IMR-90 (cell line): ENCODE results near the gene SLC18A2. TPM values are rescaled to one million over a fixed set of nuclear protein-coding genes. Genes with fewer than 3 reads are reported as not detected.

Experiments
- ATAC-seq: fragments of 200-7000 bp; cut with Tn5 transposase; 2 replicates; pipeline ENCODE4 v1.9.1; 2020; ENCODE audit warnings: low read depth, mild to moderate bottlenecking, moderate library complexity
- BruUV-seq: library from RNA; stranded (reverse); fragments of 400-500 nt; replicated peaks from 2 replicates; lab custom pipeline; 2021; lab: Mats Ljungman, UMichigan
- CTCF ChIA-PET: fragments of 300-600 bp; formaldehyde crosslinking; extraction: SDS; loops from one replicate; lab custom pipeline; 2021; ENCODE audit warnings: antibody characterized with exemption; lab: Yijun Ruan, JAX
- POLR2A ChIA-PET: fragments of 300-600 bp; sonication (Branson Sonifier 250); formaldehyde crosslinking; loops from one replicate; lab custom pipeline; 2022; ENCODE audit warnings: antibody characterized with exemption; ENCODE audit not compliant: unreplicated experiment; lab: Charles Lee
- DNase-seq: peaks from one replicate; pipeline ENCODE4 v3.0.0; 2013
- H2AFZ ChIP-seq: replicated peaks from 2 replicates; pipeline ENCODE3; 2013; ENCODE audit warnings: low read length, mild to moderate bottlenecking; ENCODE audit not compliant: poor library complexity
- H2AK5ac ChIP-seq: 2 replicates; pipeline ENCODE4 v1.6.1; 2013; ENCODE audit warnings: low read depth, low read length, inconsistent platforms
- H2AK9ac ChIP-seq: replicated peaks from 2 replicates; pipeline ENCODE3; 2013; ENCODE audit warnings: mild to moderate bottlenecking, low read depth, low read length, moderate library complexity; ENCODE audit not compliant: poor library complexity
- H2BK120ac ChIP-seq: 2 replicates; pipeline ENCODE4 v1.6.1; 2013; ENCODE audit warnings: low read depth, low read length, inconsistent platforms
- H2BK15ac ChIP-seq: 3 replicates; pipeline ENCODE4 v1.6.1; 2013; ENCODE audit warnings: low read depth, low read length, inconsistent platforms
- H2BK20ac ChIP-seq: 2 replicates; pipeline ENCODE4 v1.6.1; 2013; ENCODE audit warnings: low read depth, mild to moderate bottlenecking, inconsistent platforms, low read length, moderate library complexity
- H2BK5ac ChIP-seq: 2 replicates; pipeline ENCODE4 v1.6.1; 2013; ENCODE audit warnings: mild to moderate bottlenecking, low read depth, low read length, inconsistent platforms; ENCODE audit not compliant: poor library complexity, severe bottlenecking
- H3K14ac ChIP-seq: replicated peaks from 2 replicates; pipeline ENCODE4 v1.6.1; 2013; ENCODE audit warnings: low read depth, low read length, inconsistent platforms
- H3K18ac ChIP-seq: 2 replicates; pipeline ENCODE4 v1.6.1; 2013; ENCODE audit warnings: low read depth, low read length, control low read depth
- H3K23ac ChIP-seq: 2 replicates; pipeline ENCODE4 v1.6.1; 2013; ENCODE audit warnings: low read depth, low read length, inconsistent platforms
- H3K27ac ChIP-seq: 2 replicates; pipeline ENCODE4 v1.5.1; 2013; ENCODE audit warnings: mild to moderate bottlenecking, control low read depth, low read length; ENCODE audit not compliant: insufficient read depth
- H3K27me3 ChIP-seq: 2 replicates; pipeline ENCODE4 v1.6.1; 2013; ENCODE audit warnings: low read length; ENCODE audit not compliant: control insufficient read depth, insufficient read depth
- H3K36me3 ChIP-seq: 2 replicates; pipeline ENCODE4 v1.6.1; 2013; ENCODE audit warnings: low read length, mixed read lengths; ENCODE audit not compliant: control insufficient read depth, insufficient read depth
- H3K4ac ChIP-seq: 2 replicates; pipeline ENCODE4 v1.6.1; 2013; ENCODE audit warnings: low read depth, low read length, inconsistent platforms
- H3K4me1 ChIP-seq: 2 replicates; pipeline ENCODE4 v1.6.1; 2013; ENCODE audit warnings: low read length, mixed read lengths; ENCODE audit not compliant: control insufficient read depth, insufficient read depth
- H3K4me2 ChIP-seq: 2 replicates; pipeline ENCODE4 v1.6.1; 2013; ENCODE audit warnings: low read depth, mild to moderate bottlenecking, control low read depth, low read length, moderate library complexity
- H3K4me3 ChIP-seq: 2 replicates; pipeline ENCODE4 v1.5.1; 2013; ENCODE audit warnings: low read depth, mild to moderate bottlenecking, control low read depth, low read length, moderate library complexity; ENCODE audit not compliant: insufficient read depth
- H3K56ac ChIP-seq: 2 replicates; pipeline ENCODE4 v1.6.1; 2013; ENCODE audit warnings: low read length, inconsistent platforms; ENCODE audit not compliant: insufficient read depth; ENCODE audit errors: extremely low read depth
- H3K79me1 ChIP-seq, 2 experiments: 2 replicates each; pipeline ENCODE4 v1.6.1; 2013; ENCODE audit warnings: low read length in 2 of 2, inconsistent platforms in 1 of 2, low read depth in 1 of 2
- H3K9ac ChIP-seq: 2 replicates; pipeline ENCODE4 v1.6.1; 2013; ENCODE audit warnings: low read depth, low read length, control low read depth
- H3K9me1 ChIP-seq: 2 replicates; pipeline ENCODE4 v1.6.1; 2013; ENCODE audit warnings: low read length, inconsistent platforms; ENCODE audit not compliant: insufficient read depth
- H3K9me3 ChIP-seq: 2 replicates; pipeline ENCODE4 v1.6.1; 2013; ENCODE audit warnings: low read length; ENCODE audit not compliant: control insufficient read depth, insufficient read depth
- H4K20me1 ChIP-seq: 2 replicates; pipeline ENCODE4 v1.6.1; 2013; ENCODE audit warnings: low read length, inconsistent platforms; ENCODE audit not compliant: insufficient read depth
- H4K5ac ChIP-seq: 2 replicates; pipeline ENCODE4 v1.6.1; 2013; ENCODE audit warnings: mild to moderate bottlenecking, low read depth, low read length, control low read depth
- H4K8ac ChIP-seq, 2 experiments: 2 replicates each; pipeline ENCODE4 v1.6.1; 2013; ENCODE audit warnings: low read depth in 2 of 2, low read length in 2 of 2, control low read depth in 1 of 2, inconsistent platforms in 1 of 2
- H4K91ac ChIP-seq: 2 replicates; pipeline ENCODE4 v1.6.1; 2013; ENCODE audit warnings: low read depth, low read length, inconsistent platforms; ENCODE audit not compliant: insufficient read depth
- MAFK ChIP-seq: IDR thresholded peaks from 2 replicates; pipeline ENCODE4 v1.6.1; 2012; ENCODE audit warnings: low read depth, low read length, improper control_type of control experiment
- WGBS, 2 experiments: methylation state at CpG; one replicate each; pipeline versions ENCODE4 v1.1.5 to v1.1.7; 2013; ENCODE audit warnings: missing lambda C conversion rate in 2 of 2; ENCODE audit not compliant: insufficient read length in 1 of 2; ENCODE audit errors: extremely low coverage in 2 of 2; 5-methylcytosine and 5-hydroxymethylcytosine counted together
- dilution Hi-C: fragments of 300-500 bp; cut with HindIII; formaldehyde crosslinking; loops from one replicate; pipeline ENCODE4 v1.14.3; 2018; ENCODE audit warnings: low sequenced_read_pairs; ENCODE audit not compliant: unreplicated experiment
- in situ Hi-C: fragments of 300-500 bp; cut with MboI; formaldehyde crosslinking; loops from 3 replicates; pipeline ENCODE4 v1.14.3; 2019; ENCODE audit warnings: low sequenced_read_pairs, inconsistent platforms, mixed read lengths
- intact Hi-C: fragments of 100-400 bp; cut with micrococcal nuclease; formaldehyde crosslinking; loops from 2 replicates; pipeline ENCODE4 v1.10.0; 2022
- polyA plus RNA-seq, 3 experiments: library from polyadenylated mRNA; depleted of rRNA; stranded (reverse); fragments of >200 nt; gene quantifications; 2 replicates each; pipeline ENCODE4 v1.2.3, GENCODE V29; 2012; ENCODE audit warnings: low replicate concordance in 1 of 3
- total RNA-seq: library from RNA; depleted of rRNA; stranded (reverse); fragments of >200 nt; gene quantifications from 2 replicates; pipeline ENCODE4 v1.2.3, GENCODE V29; 2012

The SLC18A2 gene
- total and polyA plus RNA-seq, 2 of the 4 experiments (the other 2 are of a cell fraction): not detected

DNA sequence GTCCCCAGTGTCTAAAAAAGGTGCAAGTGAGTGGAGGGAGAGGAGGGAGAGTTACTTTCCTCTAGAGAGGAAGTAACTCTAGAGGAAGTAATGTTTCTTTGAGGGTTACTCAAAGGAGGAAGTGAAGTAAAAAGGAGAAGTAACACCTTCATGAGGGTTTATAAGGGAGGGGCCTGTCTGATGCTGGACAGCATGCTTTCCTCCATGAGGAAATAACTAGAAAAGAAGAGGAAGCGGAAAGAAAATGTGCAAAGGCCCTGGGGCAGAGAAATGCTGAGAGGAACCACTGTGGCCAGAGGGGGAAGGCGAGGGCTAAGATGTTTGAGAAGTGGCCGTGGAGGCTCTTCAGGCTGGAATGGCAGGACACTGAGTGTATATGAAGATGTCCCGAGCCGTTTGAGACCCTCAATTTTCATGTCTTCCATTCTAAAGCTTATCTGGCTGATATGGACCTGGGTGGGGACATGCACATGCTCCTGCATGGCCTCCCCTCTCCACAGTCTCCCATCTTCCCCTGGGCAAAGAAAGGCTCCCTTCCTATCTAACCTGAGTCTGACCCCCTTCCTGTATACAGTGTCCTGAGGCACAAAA lies 3.4 kb upstream of the SLC18A2 start:
- no peak for TF ChIP-seq MAFK
- H2BK5ac ChIP-seq: no peak overlapping the region
- intact Hi-C loops (loop anchor here (5.0 kb wide), 1 partner anchor 75 kb away; no protein-coding TSS in a partner anchor), dilution Hi-C loops (no loop called here), in situ Hi-C loops (no loop called here)
- H2AK9ac ChIP-seq: peak overlapping the region; percentile 42
- no peak overlapping the region for H3K27ac ChIP-seq
- no peaks in the 10 kb centered on the region for H3K79me1 ChIP-seq
- no peaks in the 10 kb centered on the region for H3K9me1 ChIP-seq
- H3K9ac ChIP-seq: no peak overlapping the region
- H3K56ac ChIP-seq: no peak overlapping the region
- H2AFZ ChIP-seq: no peak overlapping the region
- no peak overlapping the region for H2BK15ac ChIP-seq
- no peak overlapping the region for H2AK5ac ChIP-seq
- WGBS, 2 experiments: 42% methylated on average over 2 of the region's 5 CpGs; no CpG with 5 or more reads in 1 of the 2 experiments
- H4K91ac ChIP-seq: no peak overlapping the region
- H3K23ac ChIP-seq: no peak overlapping the region
- no peak overlapping the region for H2BK20ac ChIP-seq
- no peak overlapping the region for H4K5ac ChIP-seq
- no peak for DNase-seq
- no peak overlapping the region for H3K14ac ChIP-seq
- H3K4me1 ChIP-seq: no peaks in the 10 kb centered on the region
- peaks cover 37% of the 10 kb centered on the region for H3K27me3 ChIP-seq
- ChIA-PET POLR2A (no interaction called here), CTCF (no interaction called here)
- no peaks in the 10 kb centered on the region for H3K36me3 ChIP-seq
- no peaks in the 10 kb centered on the region for H3K9me3 ChIP-seq
- no peak overlapping the region for H3K4me3 ChIP-seq
- no peak overlapping the region for H4K8ac ChIP-seq
- H4K20me1 ChIP-seq: no peaks in the 10 kb centered on the region
- H3K18ac ChIP-seq: no peak overlapping the region
- no TSS peak for BruUV-seq
- no peak overlapping the region for H3K4ac ChIP-seq
- no peak overlapping the region for H2BK120ac ChIP-seq
- no peak overlapping the region for H3K4me2 ChIP-seq
- no peak for ATAC-seq
